GM18505 (cell line): ENCODE data around the gene SLC35D3.
"Not testable (repeated sequence)": the region's sequence is repeated elsewhere in the genome, so short reads cannot be mapped to it uniquely, and the experiment has no call there.

Source experiments
- ATAC-seq: cut with Tn5 transposase; IDR thresholded peaks from one replicate; pipeline ENCODE4 v1.9.1; 2021; ENCODE audit not compliant: unreplicated experiment
- POLR2A ChIP-seq: IDR thresholded peaks from 4 replicates; pipeline ENCODE4 v1.6.1; 2011; ENCODE audit warnings: borderline replicate concordance; ENCODE audit not compliant: insufficient read depth, insufficient read length; ENCODE audit errors: extremely low read depth

Gene SLC35D3

GRCh38 chr6:136945711-136946121, 23.6 kb downstream of the SLC35D3 start:
- ATAC-seq: no peak
- no peak for TF ChIP-seq POLR2A

- no peak for ATAC-seq
- no peak for TF ChIP-seq POLR2A
Observed at GRCh38 chr6:136947037-136947436, 24.9 kb downstream of the SLC35D3 start.

GRCh38 chr6:136949957-136950356, 27.9 kb downstream of the SLC35D3 start:
- not testable (repeated sequence) for ATAC-seq

- no peak for TF ChIP-seq POLR2A
- ATAC-seq: no peak
Observed at GRCh38 chr6:136950436-136951126, 28.5 kb downstream of the SLC35D3 start.

- no peak for TF ChIP-seq POLR2A
- ATAC-seq: no peak
Observed at GRCh38 chr6:136952714-136953260, 30.7 kb downstream of the SLC35D3 start.

GRCh38 chr6:136955123-136955522, 33.0 kb downstream of the SLC35D3 start:
- ATAC-seq: no peak
- TF ChIP-seq POLR2A: no peak

GRCh38 chr6:136956590-136957544, 34.8 kb downstream of the SLC35D3 start:
- ATAC-seq: no peak

GRCh38 chr6:136958168-136958567, 36.1 kb downstream of the SLC35D3 start:
- ATAC-seq: no peak
- no peak for TF ChIP-seq POLR2A

More at GRCh38 chr6:136956590-136957544, 34.8 kb downstream of the SLC35D3 start:
- TF ChIP-seq POLR2A: no peak

GRCh38 chr6:136959471-136959891, 37.4 kb downstream of the SLC35D3 start:
- ATAC-seq: no peak
- no peak for TF ChIP-seq POLR2A

GRCh38 chr6:136959935-136960334, 37.8 kb downstream of the SLC35D3 start:
- ATAC-seq: not testable (repeated sequence)

- no peak for TF ChIP-seq POLR2A
- ATAC-seq: no peak
Observed at GRCh38 chr6:136960781-136961180, 38.7 kb downstream of the SLC35D3 start.

- no peak for TF ChIP-seq POLR2A
- no peak for ATAC-seq
Observed at GRCh38 chr6:136961848-136962247, 39.7 kb downstream of the SLC35D3 start.

GRCh38 chr6:136962661-136963060, 40.6 kb downstream of the SLC35D3 start:
- no peak for ATAC-seq
- no peak for TF ChIP-seq POLR2A

- no peak for TF ChIP-seq POLR2A
- ATAC-seq: no peak
Observed at GRCh38 chr6:136963259-136963658, 41.2 kb downstream of the SLC35D3 start.
